Ovary (tissue), 9 donors: Measurements from ENCODE around the gene SF3B1. TPM values are rescaled to one million over a fixed set of nuclear protein-coding genes. Genes with fewer than 3 reads are reported as not detected.

Experiments
- DNase-seq, 5 donors: peaks; one replicate each; pipeline ENCODE4 v3.0.0-alpha.2; 2019 to 2020
- H3K27ac ChIP-seq, 2 donors: fragments of 200-600 bp; one replicate each; pipeline versions ENCODE4 v1.5.1 to v1.8.0; 2019 to 2022
- H3K27me3 ChIP-seq: fragments of 200-600 bp; one replicate; pipeline ENCODE4 v1.8.0; 2022
- H3K36me3 ChIP-seq: fragments of 200-600 bp; sonication (generic); one replicate; pipeline ENCODE4 v1.5.1; 2019
- H3K4me1 ChIP-seq: one replicate; pipeline ENCODE4 v1.8.1; 2013; ENCODE audit warnings: mild to moderate bottlenecking, moderate library complexity; ENCODE audit not compliant: insufficient read depth
- H3K4me3 ChIP-seq: fragments of 200-600 bp; sonication (generic); one replicate; pipeline ENCODE4 v1.5.1; 2017
- H3K9me3 ChIP-seq, 2 donors: fragments of 200-600 bp in 1 of 2; sonication (generic) in 1 of 2; one replicate each; pipeline versions ENCODE4 v1.5.1 to v1.8.1; 2013 to 2019; ENCODE audit warnings: mild to moderate bottlenecking in 1 of 2, moderate library complexity in 1 of 2
- CTCF ChIP-seq, 3 donors: fragments of 450-650 bp in 2 of 3; fragments of 200-600 bp in 1 of 3; IDR thresholded peaks; one replicate each; pipeline versions ENCODE4 v1.5.1 to v1.8.0; 2016 to 2022; ENCODE audit warnings: antibody characterized with exemption in 3 of 3, mild to moderate bottlenecking in 1 of 3
- EP300 ChIP-seq: sonication (generic); formaldehyde crosslinking; IDR thresholded peaks from one replicate; pipeline ENCODE4 v1.6.1; 2017; ENCODE audit warnings: antibody characterized with exemption
- POLR2A ChIP-seq: fragments of 450-650 bp; IDR thresholded peaks from one replicate; pipeline ENCODE4 v1.6.1; 2017; ENCODE audit warnings: antibody characterized with exemption, mild to moderate bottlenecking, moderate library complexity
- WGBS, 3 donors: extraction: QIAGEN DNeasy Blood & Tissue Kit in 1 of 3; methylation state at CpG; one replicate each; pipeline versions ENCODE4 v1.1.5 to v1.1.7; 2013 to 2017; 5-methylcytosine and 5-hydroxymethylcytosine counted together
- intact Hi-C, 4 donors: fragments of 100-400 bp; cut with DNase I; formaldehyde crosslinking; loops; one replicate each; pipeline versions ENCODE4 v1.11.0 to v1.15.1; 2022 to 2023
- polyA plus RNA-seq, 2 donors: library from polyadenylated mRNA; stranded (reverse); fragments of 200-250 nt in 1 of 2; fragments of 350-450 nt in 1 of 2; fragmentation: Illumina TruSeq in 1 of 2; extraction: RNeasy Lipid Tissue Mini Kit (QIAGEN cat#74804) in 1 of 2; gene quantifications; one replicate each; pipeline ENCODE4 v1.2.3, GENCODE V29; 2013 to 2014
- total RNA-seq, 7 donors: library from RNA; depleted of rRNA in 2 of 7; stranded (reverse); fragments of >200 nt in 2 of 7; fragmentation: NEBNext Ultra II Directional in 3 of 7; extraction: Animal tissue kit (Norgen Biotek cat#: 25700) in 3 of 7; gene quantifications; one replicate each; pipeline versions ENCODE4 v1.1.0 to v1.2.4, GENCODE V29; 2016 to 2023
- donor health status: DM: no; HTN: no; CAD: no; lungs with moderate emphysema.
- donor health status: DM: no; HTN: no; CAD: no.
- donor health status: Bipolar disorder and iron deficiency.
- donor health status: DM: yes; HTN: yes; CAD: no.
- donor health status: DM: no; HTN: no; CAD: no.
- donor health status: DM: yes; HTN: yes; CAD: no.

The SF3B1 gene
- total and polyA plus RNA-seq, 9 donors: 189 to 336 (median 245) TPM

GRCh38 chr2:197357986-197358385 lies 76.8 kb downstream of the SF3B1 start:
- TF ChIP-seq EP300 (no peak), POLR2A (no peak), CTCF (IDR thresholded peaks at IDR 0.05) (no peak)
- WGBS, 3 donors: 92 to 100% (median 95%) methylated on average over 1 of the region's 1 CpG
- no peak overlapping the region for H3K4me3 ChIP-seq
- H3K36me3 ChIP-seq: no peaks in the 10 kb centered on the region
- no peak overlapping the region for H3K27ac ChIP-seq
- H3K9me3 ChIP-seq: no peaks in the 10 kb centered on the region
- intact Hi-C loops: no loop called here
- H3K27me3 ChIP-seq: no peaks in the 10 kb centered on the region
- no peaks in the 10 kb centered on the region for H3K4me1 ChIP-seq
- DNase-seq: no peak

DNA sequence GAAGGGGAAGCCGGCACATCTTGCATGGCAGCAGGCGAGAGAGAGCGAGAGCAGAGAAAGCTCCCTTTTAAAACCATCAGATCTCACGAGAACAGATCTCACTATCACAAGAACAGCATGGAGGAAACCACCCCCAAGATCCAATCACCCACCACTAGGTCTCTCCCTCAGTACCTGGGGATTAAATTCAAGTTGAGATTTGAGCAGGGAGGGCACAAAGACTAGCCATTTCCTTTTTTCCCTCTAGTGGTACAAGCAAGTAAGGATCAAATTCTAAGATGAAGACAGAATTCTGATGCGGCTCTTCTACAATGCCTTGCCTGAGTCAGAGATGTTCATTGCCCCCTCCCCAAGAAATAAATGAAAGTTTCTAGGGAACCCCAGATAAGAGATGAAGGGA lies 78.7 kb downstream of the SF3B1 start:
- intact Hi-C loops: no loop called here
- no peak for TF ChIP-seq CTCF (IDR thresholded peaks at IDR 0.05)
- no peak for TF ChIP-seq EP300
- TF ChIP-seq POLR2A: no peak
- no peaks in the 10 kb centered on the region for H3K4me1 ChIP-seq
- H3K9me3 ChIP-seq: no peaks in the 10 kb centered on the region
- no peaks in the 10 kb centered on the region for H3K36me3 ChIP-seq
- H3K27me3 ChIP-seq: no peaks in the 10 kb centered on the region
- no peak for DNase-seq
- WGBS, 3 donors: 81 to 89% (median 82%) methylated on average over 5 of the region's 5 CpGs
- no peak overlapping the region for H3K4me3 ChIP-seq
- H3K27ac ChIP-seq: no peak overlapping the region

GRCh38 chr2:197354169-197354558 lies 80.7 kb downstream of the SF3B1 start:
- intact Hi-C loops: no loop called here
- TF ChIP-seq CTCF (IDR thresholded peaks at IDR 0.05) (no peak), EP300 (no peak)
- Histone ChIP-seq H3K4me1 (no peaks in the 10 kb centered on the region), H3K9me3 (no peaks in the 10 kb centered on the region), H3K27ac (no peak overlapping the region), H3K27me3 (no peaks in the 10 kb centered on the region), H3K36me3 (no peaks in the 10 kb centered on the region), H3K4me3 (no peak overlapping the region)
- DNase-seq: no peak
- WGBS, 3 donors: 92 to 97% (median 96%) methylated on average over 4 of the region's 4 CpGs

DNA sequence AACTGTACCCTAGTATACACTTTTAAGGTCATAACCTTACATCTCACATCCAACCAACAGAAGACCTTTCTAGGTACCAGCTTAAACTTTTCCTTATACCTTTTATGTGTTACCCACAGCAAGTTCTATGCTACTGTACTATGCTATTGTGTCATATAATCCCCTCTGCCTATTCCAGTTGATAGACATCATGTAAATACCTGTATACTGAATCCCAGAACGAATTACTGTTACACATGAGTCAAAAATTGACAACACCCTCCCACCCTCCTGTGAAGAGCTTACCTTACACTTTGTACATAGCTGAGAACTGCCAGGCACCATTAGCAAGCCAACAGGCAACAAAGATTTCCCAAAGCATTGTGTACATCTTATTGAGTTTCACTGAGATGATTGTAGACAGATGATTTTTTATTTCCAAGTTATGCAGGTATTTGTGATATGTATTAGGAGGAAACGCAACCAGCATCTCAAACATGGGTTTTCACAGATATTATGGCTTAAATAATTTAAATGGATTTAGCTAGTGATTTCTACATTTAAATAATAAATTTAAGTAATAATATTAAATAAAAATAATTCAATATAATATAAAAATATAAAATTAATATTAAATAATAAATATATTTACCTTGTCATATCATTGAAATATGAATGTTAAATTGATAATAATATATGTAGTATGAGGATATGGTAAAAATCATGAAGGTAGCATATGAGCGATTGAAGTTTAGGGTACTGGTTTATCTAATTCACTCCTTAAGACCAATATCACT lies 81.2 kb downstream of the SF3B1 start:
- Histone ChIP-seq H3K9me3 (no peaks in the 10 kb centered on the region), H3K27me3 (no peaks in the 10 kb centered on the region)
- TF ChIP-seq POLR2A: no peak
- no peak for TF ChIP-seq EP300
- no peak for TF ChIP-seq CTCF (IDR thresholded peaks at IDR 0.05)

More for the DNA sequence above, 81.2 kb downstream of the SF3B1 start:
- 78 to 83% (median 80%) methylated on average over 3 of the region's 3 CpGs for WGBS, 3 donors
- Histone ChIP-seq H3K27ac (no peak overlapping the region), H3K4me3 (no peak overlapping the region), H3K4me1 (no peaks in the 10 kb centered on the region), H3K36me3 (no peaks in the 10 kb centered on the region)
- intact Hi-C loops: no loop called here
- DNase-seq: no peak
